Glomerular visceral epithelial cell (primary cell): ENCODE measurements around the gene ARL3.
"Not testable (repeated sequence)": the region's sequence is repeated elsewhere in the genome, so short reads cannot be mapped to it uniquely, and the experiment has no call there.

ENCODE experiments used
- DNase-seq: peaks from one replicate; pipeline ENCODE4 v3.0.0-alpha.2; 2016; ENCODE audit errors: extremely low spot score

ARL3 gene

DNA sequence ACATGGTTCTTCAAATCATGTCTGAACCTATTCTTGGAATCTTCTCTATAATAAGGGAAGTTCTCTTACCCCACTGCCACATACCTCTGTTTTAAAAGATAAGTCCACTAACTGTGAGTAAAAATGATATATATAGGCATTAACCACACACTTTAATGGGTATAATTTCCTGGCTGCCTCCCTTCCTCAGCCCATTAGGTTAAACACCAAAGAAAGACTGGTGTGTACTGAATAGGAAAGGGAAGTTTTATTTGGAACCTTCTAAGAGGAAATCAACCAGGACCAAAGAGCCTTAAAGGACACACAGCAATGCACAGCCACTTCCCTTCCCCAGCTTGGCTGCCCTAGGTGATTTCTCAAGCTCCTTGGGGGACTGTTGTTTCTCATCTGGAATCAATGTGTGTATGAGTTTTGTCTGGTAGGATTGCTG is 24.5 kb upstream of the ARL3 start:
- no peak for DNase-seq

DNA sequence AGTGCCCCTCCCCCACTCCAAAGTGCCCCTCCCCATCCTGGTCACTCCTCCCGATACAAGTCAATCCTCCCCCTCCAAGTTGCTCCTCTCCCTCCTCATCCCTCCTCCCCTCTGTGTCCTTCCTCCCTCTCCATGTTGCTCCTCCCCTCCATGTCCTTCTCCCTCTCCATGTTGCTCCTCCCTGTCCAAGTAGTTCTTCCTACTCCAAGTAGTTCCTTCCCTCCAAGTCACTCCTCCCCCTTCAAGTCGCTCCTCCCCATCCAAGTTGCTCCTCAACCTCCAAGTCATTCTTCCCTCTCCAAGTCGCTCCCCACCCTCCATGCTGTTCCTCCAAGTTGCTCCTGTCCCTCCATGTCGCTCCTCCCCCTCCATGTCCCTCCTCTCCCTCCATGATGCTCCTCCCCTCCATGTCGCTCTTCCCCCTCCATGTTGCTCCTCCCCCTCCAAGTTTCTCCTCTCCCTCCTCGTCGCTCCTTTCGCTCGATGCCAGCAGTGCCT is 20.9 kb upstream of the ARL3 start:
- DNase-seq, result no peak

DNA sequence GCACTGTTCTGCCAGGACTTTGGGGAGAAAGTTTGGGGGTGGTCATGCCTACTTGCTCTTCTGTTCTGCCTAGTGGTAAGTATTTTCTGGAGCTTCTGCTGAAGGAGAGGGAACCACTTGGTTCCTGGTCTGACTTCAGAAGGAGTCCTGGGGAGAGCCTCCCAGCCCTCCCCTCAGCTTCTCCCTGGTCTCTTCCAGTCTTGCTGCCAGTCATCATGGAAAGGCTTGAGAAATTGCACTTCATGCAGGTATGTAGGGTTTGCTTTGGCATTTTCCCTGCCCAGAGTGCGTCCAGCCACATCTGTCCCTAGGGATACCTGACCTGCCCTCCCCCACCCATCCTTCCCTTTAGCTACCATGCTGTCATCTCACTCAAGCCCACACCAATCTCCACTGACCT is 18.5 kb upstream of the ARL3 start:
- no peak for DNase-seq

DNA sequence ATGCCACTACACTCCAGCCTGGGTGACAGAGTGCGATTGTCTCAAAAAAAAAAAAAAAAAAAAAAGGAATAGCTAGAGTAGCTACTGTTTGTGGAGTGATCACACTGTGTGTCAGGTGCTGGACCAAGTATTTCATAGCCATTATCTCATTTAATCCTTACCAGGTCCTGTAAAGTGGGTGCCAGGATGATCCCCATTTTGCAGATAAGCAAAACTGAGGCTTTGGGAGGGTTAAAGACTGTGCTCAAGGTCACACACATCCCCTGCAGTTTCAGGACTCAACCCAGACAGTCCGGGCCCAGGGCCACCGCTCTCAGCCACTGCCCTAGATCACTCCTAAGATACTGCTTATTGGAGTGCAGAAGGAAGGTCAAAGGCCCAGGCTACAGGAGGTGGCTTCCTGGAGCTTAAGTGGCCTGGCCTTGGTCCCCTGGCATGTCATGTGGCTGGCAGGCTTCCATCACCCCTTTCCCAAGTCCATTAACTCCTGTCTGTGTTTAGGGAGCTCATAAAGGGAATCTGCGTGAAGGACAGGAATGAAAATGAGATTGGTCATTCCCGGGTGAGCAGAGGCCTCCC is 17.1 kb upstream of the ARL3 start:
- no peak for DNase-seq

DNA sequence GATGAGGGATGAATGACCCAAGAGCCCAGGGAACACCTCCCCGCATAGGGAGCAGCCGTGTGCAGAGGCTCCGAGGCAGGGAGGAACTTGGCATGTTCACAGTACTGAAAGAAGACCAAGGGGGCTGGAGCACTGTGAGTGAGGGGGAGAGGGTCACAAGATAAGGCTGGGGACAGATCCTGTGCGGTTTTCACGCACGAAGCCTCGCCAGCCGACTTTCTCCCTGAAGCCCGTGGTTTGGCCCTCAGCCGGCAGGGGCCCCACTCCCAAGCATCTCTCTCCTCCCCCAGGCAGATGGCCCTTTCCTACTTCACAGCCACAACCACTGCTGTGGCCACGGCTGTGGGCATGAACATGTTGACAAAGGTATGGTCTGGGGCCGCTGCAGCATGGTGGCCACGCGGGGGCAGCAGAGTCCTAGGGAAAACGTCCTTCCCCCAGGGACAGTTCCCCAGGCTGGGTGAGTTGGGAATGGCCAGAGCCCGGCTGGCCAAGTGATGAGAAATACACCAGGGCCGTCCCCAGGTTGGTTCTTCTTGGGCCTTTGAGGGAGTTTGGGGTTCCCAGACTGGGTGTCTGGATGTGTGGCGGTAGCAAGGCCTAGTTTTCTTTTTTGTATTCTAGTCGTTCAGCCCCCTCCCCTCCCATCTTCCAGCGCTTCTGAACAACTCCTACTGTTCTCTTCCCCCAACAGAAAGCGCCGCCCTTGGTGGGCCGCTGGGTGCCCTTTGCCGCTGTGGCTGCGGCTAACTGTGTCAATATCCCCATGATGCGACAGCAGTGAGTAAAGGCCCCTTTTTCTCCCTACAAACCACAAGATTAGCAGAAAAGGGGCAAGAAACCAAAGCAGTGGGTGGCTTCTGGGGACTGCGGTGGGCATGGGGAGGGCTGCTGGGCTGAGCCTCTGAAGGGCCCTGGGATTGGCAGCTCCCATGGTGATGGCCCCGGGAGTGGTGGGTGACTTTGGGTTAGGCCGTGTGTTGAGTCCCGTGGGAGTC is 15.1 kb upstream of the ARL3 start:
- DNase-seq, result peak; percentile 87

DNA sequence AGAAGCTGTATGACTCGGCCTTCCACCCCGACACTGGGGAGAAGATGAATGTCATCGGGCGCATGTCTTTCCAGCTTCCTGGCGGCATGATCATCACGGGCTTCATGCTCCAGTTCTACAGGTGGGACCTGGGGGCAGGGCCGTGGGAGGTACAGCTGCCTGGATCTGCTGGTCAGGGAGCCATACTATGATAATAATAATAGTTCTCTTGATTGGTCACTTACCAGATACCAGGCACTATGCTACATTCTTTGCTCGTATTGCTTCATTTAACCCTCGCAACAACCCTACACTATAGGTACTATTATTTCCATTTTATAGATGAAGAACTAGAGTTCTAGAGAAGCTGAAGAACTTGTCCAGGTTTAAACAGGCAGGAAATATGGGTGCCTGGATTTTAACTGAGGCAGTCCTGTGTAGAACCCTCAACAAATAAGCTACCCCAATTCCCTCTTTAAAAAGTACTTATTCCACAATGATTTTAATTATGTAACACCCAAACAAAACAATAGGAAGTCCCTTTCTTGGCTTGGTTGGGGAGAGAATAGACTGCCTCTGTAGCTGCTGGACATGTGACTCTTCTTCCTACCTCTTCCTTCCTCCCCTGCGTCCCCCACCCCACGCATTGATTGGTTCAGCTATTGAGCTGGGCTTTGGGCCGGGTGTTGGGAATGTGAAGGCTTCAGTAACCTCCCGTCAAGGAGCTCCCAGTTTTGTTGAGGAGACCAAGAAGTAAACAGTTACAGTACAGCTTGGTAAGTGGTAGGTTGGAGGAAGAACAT is 13.0 kb upstream of the ARL3 start:
- peak; percentile 30 for DNase-seq

DNA sequence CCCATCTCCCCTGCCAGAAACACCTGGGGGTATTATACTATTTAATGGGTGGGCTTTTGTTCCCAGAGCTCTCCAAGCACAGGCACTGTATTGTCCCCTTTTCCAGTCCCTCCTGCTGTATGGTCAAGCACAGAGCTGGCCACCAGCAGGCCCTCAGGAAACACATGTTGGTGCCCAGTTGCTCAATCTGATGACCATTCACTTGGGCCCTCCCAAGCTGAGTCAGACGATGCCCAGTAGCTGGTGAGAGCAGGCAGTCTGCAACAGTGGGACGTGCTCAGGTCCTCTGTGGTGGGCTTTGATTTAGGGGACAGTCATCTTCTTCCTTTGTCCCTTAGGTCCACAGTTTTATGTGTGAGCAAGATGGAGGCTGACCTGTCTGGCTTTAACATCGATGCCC is 12.1 kb upstream of the ARL3 start:
- DNase-seq, result no peak

DNA sequence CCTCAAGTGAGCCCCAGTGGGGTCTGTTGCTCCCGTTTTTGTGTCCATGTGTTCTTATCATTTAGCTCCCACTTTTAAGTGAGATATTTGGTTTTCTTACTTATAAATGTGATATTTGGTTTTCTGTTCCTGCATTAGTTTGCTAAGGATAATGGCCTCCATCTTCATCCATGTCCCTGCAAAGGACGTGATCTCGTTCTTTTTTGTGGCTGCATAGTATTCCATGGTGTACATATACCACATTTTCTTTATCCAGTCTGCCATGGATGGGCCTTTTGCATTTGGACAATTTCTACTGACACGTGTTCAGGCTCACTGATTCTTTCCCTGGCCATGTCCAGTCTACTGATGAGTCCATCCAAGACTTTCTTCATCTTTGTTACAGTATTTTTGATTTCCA is 9.8 kb upstream of the ARL3 start:
- no peak for DNase-seq

DNA sequence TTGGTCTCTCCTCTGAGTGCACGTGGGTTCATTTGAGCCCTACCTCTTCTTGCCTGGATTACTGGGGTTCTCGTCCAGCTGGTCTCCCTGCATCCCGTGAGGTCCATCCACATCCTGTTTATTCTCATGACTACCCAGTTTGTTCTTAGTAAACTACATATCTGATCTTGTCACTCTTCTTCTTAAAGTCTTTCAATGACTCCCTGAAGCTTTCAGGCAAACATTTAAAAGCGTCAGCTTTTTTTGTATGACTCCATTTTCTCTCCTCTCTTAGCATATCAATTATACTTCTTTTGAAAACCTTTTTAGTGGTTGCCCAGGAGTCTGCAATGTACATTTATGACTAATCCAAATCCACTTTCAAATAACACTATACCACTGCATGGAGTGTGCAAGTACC is 7.8 kb upstream of the ARL3 start:
- no peak for DNase-seq

DNA sequence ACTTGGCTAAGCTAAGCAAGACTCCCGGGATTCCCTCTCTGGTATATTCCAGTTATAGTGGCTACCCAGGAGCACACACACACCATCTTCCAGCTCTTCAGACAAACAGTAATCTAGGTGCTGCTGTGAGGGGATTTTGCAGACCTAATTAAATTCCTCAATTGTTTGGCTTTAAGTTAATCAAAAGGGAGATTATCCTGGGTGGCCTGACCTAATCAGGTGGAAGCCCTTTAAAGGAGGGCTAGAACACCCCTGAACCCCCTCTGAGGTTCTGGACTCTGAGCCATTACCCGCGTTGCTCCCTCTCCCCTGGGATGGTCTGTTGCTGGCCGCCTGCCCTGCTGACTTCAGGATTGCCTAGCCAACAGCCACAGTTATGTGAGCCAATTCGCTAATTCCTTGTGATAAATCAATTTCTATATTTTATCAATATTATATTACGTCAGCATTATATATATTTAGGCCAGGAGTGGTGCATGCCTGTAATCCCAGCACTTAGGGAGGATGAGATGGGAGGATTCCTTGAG is 6.6 kb upstream of the ARL3 start:
- no peak for DNase-seq

DNA sequence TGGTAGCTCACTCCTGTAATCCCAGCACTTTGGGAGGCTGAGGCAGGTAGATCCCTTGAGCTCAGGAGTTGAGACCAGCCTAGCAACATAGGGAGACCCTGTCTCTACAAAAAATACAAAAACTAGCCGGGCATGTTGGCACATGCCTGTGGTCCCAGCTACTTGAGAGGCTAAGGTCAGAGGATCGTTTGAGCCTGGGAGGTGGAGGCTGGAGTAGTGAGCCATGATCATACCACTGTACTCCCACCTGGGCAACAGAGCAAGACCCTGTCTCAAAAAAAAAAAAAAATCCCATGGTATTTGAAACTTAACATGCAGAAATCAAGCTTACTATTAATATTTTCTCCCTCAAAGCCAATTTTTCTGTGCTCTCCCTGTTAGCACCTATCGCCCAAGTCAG is 6.1 kb upstream of the ARL3 start:
- DNase-seq, result no peak

DNA sequence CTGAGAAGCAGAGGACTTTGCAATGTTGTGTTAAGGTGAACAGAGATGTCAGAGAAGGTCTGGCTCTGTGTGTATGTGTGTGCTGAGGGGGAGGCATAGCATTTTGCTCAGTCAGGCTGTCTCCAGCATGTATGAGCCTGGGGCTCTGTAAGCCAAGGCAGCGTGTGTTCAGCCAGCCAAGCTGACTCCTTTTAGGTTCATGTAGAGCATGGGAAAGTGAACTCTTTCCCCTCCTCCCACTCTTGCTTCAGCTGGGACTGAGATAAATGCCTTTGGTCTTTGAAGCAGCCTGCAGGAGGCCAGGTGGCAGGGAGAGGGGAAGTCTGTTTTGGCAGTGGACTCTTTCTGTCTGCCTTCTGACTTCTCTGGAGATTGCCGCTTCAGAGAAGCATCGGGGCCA is 4.0 kb upstream of the ARL3 start:
- peak; percentile 56 for DNase-seq

GRCh38 chr10:102716900-102717565 is 2.8 kb upstream of the ARL3 start:
- DNase-seq, result not testable (repeated sequence)

DNA sequence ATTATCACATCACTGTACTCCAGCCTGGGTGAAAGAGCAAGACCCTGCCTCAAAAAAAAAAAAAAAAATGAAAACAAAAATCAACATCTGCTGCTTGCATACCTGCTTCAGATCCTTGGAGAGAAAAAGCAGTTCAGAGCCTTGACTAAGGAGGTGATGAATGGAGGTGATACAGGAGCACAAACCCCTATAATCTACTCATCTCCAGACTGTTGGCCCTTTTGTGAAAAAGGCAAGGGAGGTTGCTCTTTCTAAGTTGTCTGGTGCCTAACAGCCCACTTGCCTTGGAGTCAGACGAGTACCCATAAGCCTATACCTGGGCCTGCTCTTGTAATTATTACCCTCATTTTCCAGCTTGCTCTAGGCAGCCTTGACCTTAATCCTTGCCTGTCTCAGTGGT is 1.7 kb upstream of the ARL3 start:
- no peak for DNase-seq

GRCh38 chr10:102714621-102715455 is 641 bp upstream of the ARL3 start, which contains the start of gene SFXN2:
Gene SFXN2 (plus strand): TSS chr10:102714636. CDS start chr10:102726637, 12,001 bp downstream.
- no peak for DNase-seq

DNA sequence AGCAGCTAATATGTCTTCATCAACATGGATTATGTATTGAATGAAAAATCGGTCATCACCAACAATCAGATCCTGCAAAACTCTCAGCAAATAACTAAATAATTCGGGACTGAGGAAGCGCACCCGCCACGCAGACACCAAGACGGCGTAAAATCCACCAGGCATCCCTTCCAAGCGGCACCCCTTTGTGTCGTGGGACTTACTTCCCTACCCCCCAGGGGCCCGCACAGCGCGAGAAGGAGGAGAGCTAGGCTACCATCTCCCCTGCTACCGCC is 721 bp downstream of the ARL3 start:
- no peak for DNase-seq

GRCh38 chr10:102712843-102713538 is 1.2 kb downstream of the ARL3 start:
- DNase-seq, result no peak

DNA sequence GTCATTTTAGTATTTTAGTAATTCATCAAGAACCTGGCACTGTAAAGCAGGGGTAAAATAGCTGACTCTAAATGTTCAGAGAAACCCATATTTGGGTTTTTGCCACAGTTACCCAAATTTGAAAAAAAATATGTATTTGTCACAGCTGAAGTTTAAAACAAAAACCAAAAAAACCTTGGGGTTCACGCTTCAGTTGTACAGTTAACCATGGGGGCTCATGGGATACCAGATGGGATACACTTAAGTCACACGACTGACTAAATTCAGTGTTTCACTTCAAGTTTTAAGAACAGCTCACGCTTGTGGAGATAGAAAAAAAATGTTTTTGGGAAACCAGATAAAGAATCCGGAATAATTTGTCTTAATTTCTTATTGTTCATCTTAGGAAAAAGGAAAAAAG is 2.1 kb downstream of the ARL3 start:
- no peak for DNase-seq

DNA sequence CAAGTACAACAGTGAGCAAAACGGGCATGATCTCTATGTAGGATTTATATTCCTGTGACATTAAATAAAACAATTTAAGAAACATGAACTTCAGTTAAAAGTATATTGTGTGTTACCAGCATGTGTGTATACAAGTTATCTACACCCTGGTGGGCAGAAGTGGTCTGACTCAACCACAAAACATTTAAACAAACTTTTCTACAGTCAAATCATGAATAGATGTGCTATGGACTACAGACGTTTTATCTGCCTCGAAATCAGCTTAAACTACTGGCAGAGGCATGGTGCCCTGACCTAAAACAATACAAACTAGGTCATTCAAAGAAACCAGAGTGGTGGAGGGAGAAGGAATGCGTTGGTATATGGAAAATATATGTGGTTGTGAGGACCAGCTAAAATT is 3.6 kb downstream of the ARL3 start:
- no peak for DNase-seq

DNA sequence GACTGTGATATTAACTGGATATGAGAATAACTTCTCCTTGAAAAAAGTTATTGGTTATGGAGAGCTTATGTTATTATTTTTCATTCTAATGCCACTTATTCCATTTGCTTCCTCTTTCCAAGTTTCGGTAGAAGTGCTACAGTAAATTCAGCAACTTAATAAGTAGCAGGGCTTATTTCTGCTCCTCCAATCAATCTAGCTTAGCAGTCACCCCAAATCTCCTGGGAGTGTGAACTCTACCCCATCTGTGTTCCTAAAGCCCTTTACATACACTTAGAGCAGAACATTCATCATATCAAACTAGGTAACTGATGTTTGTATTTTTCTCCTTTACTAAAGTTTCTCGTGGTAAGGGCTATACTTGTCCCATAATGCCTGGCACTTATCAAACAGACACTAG is 8.7 kb downstream of the ARL3 start:
- no peak for DNase-seq
